Gastrocnemius medialis (tissue), 4 donors: ENCODE results near the gene GAP43. TPM values are rescaled to one million over a fixed set of nuclear protein-coding genes. Genes with fewer than 3 reads are reported as not detected.

Experiments used
- ATAC-seq, 2 donors: fragments of 150-250 bp; one replicate each; pipeline ENCODE4 v1.9.1; 2016
- DNase-seq, 2 donors: peaks; one replicate each; pipeline ENCODE4 v3.0.0-alpha.2; 2019
- H3K27ac ChIP-seq, 4 donors: fragments of 200-600 bp; sonication (generic); 1 replicate in 1 of 4; 2 replicates in 3 of 4; pipeline ENCODE4 v1.5.1; 2016 to 2018; ENCODE audit warnings: mild to moderate bottlenecking in 2 of 4, moderate library complexity in 1 of 4
- H3K27me3 ChIP-seq, 3 donors: fragments of 200-600 bp; sonication (generic) in 2 of 3; 1 replicate in 1 of 3; 2 replicates in 2 of 3; pipeline versions ENCODE4 v1.5.1 to v1.6.0; 2016 to 2019; ENCODE audit warnings: mild to moderate bottlenecking in 1 of 3, moderate library complexity in 1 of 3
- H3K36me3 ChIP-seq, 2 donors: fragments of 200-600 bp; sonication (generic) in 1 of 2; one replicate each; pipeline ENCODE4 v1.5.1; 2017 to 2018
- H3K4me1 ChIP-seq, 2 donors: fragments of 200-600 bp; sonication (generic) in 1 of 2; one replicate each; pipeline ENCODE4 v1.5.1; 2016 to 2017; ENCODE audit warnings: mild to moderate bottlenecking in 2 of 2
- H3K4me3 ChIP-seq, 4 donors: fragments of 200-600 bp; sonication (generic) in 3 of 4; 1 replicate in 1 of 4; 2 replicates in 3 of 4; pipeline ENCODE4 v1.5.1; 2016 to 2019; ENCODE audit warnings: mild to moderate bottlenecking in 2 of 4
- H3K9me3 ChIP-seq, 3 donors: fragments of 200-600 bp; sonication (generic) in 2 of 3; 1 replicate in 1 of 3; 2 replicates in 2 of 3; pipeline ENCODE4 v1.5.1; 2016 to 2019
- POLR2A ChIP-seq, 2 donors: fragments of 450-650 bp; IDR thresholded peaks; one replicate each; pipeline ENCODE4 v1.6.1; 2017; ENCODE audit warnings: antibody characterized with exemption in 2 of 2, mild to moderate bottlenecking in 2 of 2, moderate library complexity in 2 of 2
- in situ Hi-C, 4 donors: fragments of 200-750 bp; cut with MboI; loops; one replicate each; pipeline versions ENCODE4 v1.15.0 to v1.8.0; 2017; ENCODE audit warnings: low sequenced_read_pairs in 4 of 4
- intact Hi-C: fragments of 100-400 bp; cut with DNase I; formaldehyde crosslinking; loops from one replicate; pipeline ENCODE4 v1.15.1; 2023; ENCODE audit warnings: low total_unique reads
- total RNA-seq, 4 donors: library from RNA; depleted of rRNA; stranded (reverse); fragments of >200 nt; gene quantifications; one replicate each; pipeline versions ENCODE4 v1.1.0 to v1.2.3, GENCODE V29; 2016
- TF ChIP-seq, protein P1 (sequence below), 5 experiments: fragments of 450-650 bp in 3 of 5; fragments of 200-600 bp in 2 of 5; sonication (generic) in 2 of 5; IDR thresholded peaks in 4 of 5; conservative IDR thresholded peaks in 1 of 5; 1 replicate in 4 of 5; 2 replicates in 1 of 5; pipeline ENCODE4 v1.5.1; 2016 to 2019; ENCODE audit warnings: antibody characterized with exemption in 5 of 5, mild to moderate bottlenecking in 3 of 5, moderate library complexity in 3 of 5

GAP43 gene
- total RNA-seq, 4 donors from 2014 or later, result 0.20 TPM; not detected in 3

DNA sequence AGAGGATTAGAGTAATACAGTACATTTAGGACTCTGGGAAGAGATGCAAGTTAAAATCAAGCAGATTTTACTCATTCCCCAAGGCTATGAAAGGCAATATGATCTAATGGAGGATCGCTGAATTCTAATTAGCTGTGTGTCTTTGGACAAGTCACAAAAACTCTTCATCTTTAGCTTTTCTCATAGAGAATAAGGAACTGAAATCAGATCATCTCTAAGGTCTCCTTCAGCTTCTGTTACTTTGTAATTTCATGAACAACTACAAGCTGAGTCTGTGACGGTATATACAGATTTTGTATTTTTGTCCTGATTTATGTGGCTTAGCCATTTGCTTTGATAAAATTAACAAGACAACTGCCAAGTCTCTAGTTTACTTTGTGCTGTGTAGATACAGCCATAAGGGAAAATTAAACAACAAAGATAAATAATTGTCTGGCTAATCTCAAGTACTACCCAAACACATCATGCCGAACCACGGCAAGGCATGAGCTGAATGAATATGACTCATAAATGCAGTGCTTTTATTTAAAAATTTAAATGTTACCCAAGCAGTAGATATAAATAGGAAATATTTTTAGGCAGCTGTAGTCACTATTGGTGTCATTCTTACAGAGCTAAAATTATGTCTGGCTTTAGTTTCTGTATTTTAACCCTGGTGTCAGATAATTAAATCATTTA lies 81.5 kb downstream of the GAP43 start:
- Histone ChIP-seq H3K36me3 (no peaks in the 10 kb centered on the region), H3K4me3 (no peak overlapping the region), H3K27me3 (no peaks in the 10 kb centered on the region), H3K9me3 (no peaks in the 10 kb centered on the region), H3K27ac (no peak overlapping the region), H3K4me1 (no peaks in the 10 kb centered on the region)
- intact Hi-C loops, result no loop called here
- TF ChIP-seq POLR2A (IDR thresholded peaks at IDR 0.05), result no peak
- TF ChIP-seq, protein P1, sequence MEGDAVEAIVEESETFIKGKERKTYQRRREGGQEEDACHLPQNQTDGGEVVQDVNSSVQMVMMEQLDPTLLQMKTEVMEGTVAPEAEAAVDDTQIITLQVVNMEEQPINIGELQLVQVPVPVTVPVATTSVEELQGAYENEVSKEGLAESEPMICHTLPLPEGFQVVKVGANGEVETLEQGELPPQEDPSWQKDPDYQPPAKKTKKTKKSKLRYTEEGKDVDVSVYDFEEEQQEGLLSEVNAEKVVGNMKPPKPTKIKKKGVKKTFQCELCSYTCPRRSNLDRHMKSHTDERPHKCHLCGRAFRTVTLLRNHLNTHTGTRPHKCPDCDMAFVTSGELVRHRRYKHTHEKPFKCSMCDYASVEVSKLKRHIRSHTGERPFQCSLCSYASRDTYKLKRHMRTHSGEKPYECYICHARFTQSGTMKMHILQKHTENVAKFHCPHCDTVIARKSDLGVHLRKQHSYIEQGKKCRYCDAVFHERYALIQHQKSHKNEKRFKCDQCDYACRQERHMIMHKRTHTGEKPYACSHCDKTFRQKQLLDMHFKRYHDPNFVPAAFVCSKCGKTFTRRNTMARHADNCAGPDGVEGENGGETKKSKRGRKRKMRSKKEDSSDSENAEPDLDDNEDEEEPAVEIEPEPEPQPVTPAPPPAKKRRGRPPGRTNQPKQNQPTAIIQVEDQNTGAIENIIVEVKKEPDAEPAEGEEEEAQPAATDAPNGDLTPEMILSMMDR (IDR thresholded peaks at IDR 0.05 in 4 of 5, conservative IDR thresholded peaks at IDR 0.05 in 1 of 5), result no peak
- ATAC-seq (no peak), DNase-seq (no peak)
- in situ Hi-C loops, result no loop called here

DNA sequence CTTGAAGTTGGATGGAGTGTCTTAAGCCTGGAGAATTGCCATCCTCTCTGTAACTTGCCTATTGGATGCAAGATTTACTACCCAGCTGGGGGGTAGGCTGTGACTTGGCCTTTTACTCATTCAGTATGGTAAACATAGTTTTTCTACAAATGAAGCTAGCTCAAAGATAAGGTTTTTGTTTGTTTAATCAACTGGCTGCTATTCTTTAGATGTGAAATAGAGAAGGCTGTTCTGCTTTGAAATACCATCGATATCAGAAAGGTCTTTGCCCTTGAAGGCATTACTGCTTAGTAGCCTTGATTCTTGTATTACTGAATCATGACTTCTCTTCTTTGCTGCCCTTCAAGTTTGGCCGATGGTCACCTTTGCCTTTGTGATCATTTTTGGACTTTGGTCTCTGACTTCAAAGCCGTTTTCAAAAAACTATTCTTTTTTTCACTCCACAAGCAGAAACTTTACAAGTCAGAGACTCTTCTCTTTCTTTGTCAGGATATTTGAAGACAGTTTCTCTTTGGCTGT lies 83.1 kb downstream of the GAP43 start:
- no peaks in the 10 kb centered on the region for H3K4me1 ChIP-seq
- intact Hi-C loops, result no loop called here
- no peaks in the 10 kb centered on the region for H3K36me3 ChIP-seq
- no peak for TF ChIP-seq POLR2A (IDR thresholded peaks at IDR 0.05)
- TF ChIP-seq, protein P1 (IDR thresholded peaks at IDR 0.05 in 4 of 5, conservative IDR thresholded peaks at IDR 0.05 in 1 of 5), result no peak
- H3K4me3 ChIP-seq, result no peak overlapping the region
- DNase-seq (no peak), ATAC-seq (no peak)
- no peaks in the 10 kb centered on the region for H3K27me3 ChIP-seq
- H3K9me3 ChIP-seq, result no peaks in the 10 kb centered on the region
- in situ Hi-C loops, result no loop called here
- H3K27ac ChIP-seq, result no peak overlapping the region

DNA sequence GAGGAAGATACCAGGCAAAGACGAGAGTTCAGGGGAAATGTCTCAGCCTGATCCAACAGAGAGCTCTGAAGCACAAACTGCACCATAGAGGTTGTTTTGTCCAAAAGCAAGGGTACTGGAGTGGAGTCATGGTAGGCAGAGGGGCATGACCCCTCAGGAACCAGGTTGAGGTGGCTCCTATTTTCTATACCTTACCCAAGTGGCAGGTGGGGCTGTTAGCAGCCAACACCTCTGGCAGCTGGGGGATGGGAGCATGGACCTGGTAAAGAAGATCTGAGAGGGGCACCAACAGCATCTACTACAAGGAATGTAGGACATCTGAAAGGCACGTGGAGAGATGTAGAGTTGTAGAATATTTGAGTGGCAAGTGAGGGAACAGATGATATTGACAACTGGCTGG lies 85.2 kb downstream of the GAP43 start:
- in situ Hi-C loops (no loop called here), intact Hi-C loops (no loop called here)
- DNase-seq (no peak), ATAC-seq (no peak)
- H3K9me3 ChIP-seq, result no peaks in the 10 kb centered on the region
- no peak overlapping the region for H3K27ac ChIP-seq
- H3K4me3 ChIP-seq, result no peak overlapping the region
- H3K4me1 ChIP-seq, result no peaks in the 10 kb centered on the region
- no peaks in the 10 kb centered on the region for H3K27me3 ChIP-seq
- TF ChIP-seq, protein P1 (IDR thresholded peaks at IDR 0.05 in 4 of 5, conservative IDR thresholded peaks at IDR 0.05 in 1 of 5), result no peak
- no peak for TF ChIP-seq POLR2A (IDR thresholded peaks at IDR 0.05)
- H3K36me3 ChIP-seq, result no peaks in the 10 kb centered on the region

DNA sequence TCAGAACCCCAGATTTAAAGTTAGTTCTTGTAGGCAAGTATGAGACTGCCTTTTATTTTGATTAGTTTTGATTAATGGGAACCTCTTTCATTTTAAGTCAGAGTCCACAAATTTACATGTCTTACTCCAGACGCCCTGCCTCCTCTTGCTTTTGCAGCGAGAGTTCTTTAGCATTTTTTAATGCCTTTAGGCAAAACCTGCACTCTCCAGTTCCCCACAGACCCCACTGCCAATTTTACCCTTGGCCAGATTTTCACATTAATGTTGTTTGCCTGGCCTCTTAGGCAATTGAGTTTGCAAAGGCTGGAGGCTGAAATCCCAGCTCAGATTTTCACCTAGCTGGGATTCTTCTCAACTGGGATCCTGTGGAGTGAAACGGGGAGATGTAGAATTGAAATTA lies 85.8 kb downstream of the GAP43 start:
- intact Hi-C loops, result no loop called here
- Histone ChIP-seq H3K9me3 (no peaks in the 10 kb centered on the region), H3K4me1 (no peaks in the 10 kb centered on the region), H3K36me3 (no peaks in the 10 kb centered on the region), H3K4me3 (no peak overlapping the region), H3K27ac (no peak overlapping the region), H3K27me3 (no peaks in the 10 kb centered on the region)
- ATAC-seq, result no peak
- TF ChIP-seq, protein P1 (IDR thresholded peaks at IDR 0.05 in 4 of 5, conservative IDR thresholded peaks at IDR 0.05 in 1 of 5), result no peak
- TF ChIP-seq POLR2A (IDR thresholded peaks at IDR 0.05), result no peak
- in situ Hi-C loops, result no loop called here
- DNase-seq, result no peak

DNA sequence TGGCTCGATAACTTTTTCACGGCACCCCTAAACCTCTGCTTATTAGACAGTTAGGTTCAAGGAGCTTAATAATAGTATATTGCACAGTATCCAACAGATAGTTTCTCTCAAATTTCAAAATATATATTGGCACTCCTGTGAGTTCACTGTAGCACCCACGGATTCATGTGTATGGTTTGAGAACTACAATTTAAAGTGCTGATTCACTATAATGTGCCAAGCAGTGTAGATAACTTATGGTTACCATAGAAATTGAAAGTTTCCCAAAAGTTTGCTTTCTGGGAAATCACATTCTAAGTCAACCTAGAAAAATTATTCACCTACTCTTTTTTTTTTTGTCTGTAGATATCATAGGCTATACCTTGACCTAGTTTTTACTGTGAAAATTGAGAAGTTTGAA lies 86.6 kb downstream of the GAP43 start:
- no peak for ATAC-seq
- in situ Hi-C loops (no loop called here), intact Hi-C loops (no loop called here)
- DNase-seq, result no peak
- H3K27me3 ChIP-seq, result no peaks in the 10 kb centered on the region
- no peaks in the 10 kb centered on the region for H3K4me1 ChIP-seq
- no peak for TF ChIP-seq POLR2A (IDR thresholded peaks at IDR 0.05)
- TF ChIP-seq, protein P1 (IDR thresholded peaks at IDR 0.05 in 4 of 5, conservative IDR thresholded peaks at IDR 0.05 in 1 of 5), result no peak
- H3K4me3 ChIP-seq, result no peak overlapping the region
- no peak overlapping the region for H3K27ac ChIP-seq
- H3K36me3 ChIP-seq, result no peaks in the 10 kb centered on the region
- H3K9me3 ChIP-seq, result no peaks in the 10 kb centered on the region
